HG02938 (cell line): ENCODE data around the gene TOP2B.

Source experiments
- ATAC-seq: cut with Tn5 transposase; IDR thresholded peaks from one replicate; pipeline ENCODE4 v1.9.1; 2021; ENCODE audit warnings: mild to moderate bottlenecking, moderate library complexity; ENCODE audit not compliant: unreplicated experiment

TOP2B gene

GRCh38 chr3:25673738-25674298 is 9.1 kb upstream of the TOP2B start:
- no peak for ATAC-seq

- peak; percentile 25 for ATAC-seq
Observed at GRCh38 chr3:25665315-25666280, 891 bp upstream of the TOP2B start.

GRCh38 chr3:25663869-25664811 is 567 bp downstream of the TOP2B start:
- peak; percentile 29 for ATAC-seq

- peak; percentile 24 for ATAC-seq
Observed at GRCh38 chr3:25663347-25663868, 1.3 kb downstream of the TOP2B start.

- no peak for ATAC-seq
Observed at GRCh38 chr3:25662736-25663320, 1.9 kb downstream of the TOP2B start.

GRCh38 chr3:25661694-25662437 is 2.8 kb downstream of the TOP2B start:
- ATAC-seq = no peak

- no peak for ATAC-seq
Observed at GRCh38 chr3:25658836-25659235, 5.9 kb downstream of the TOP2B start.

- ATAC-seq = no peak
Observed at GRCh38 chr3:25657293-25657692, 7.4 kb downstream of the TOP2B start.

GRCh38 chr3:25655659-25656058 is 9.0 kb downstream of the TOP2B start:
- no peak for ATAC-seq

- ATAC-seq = no peak
Observed at GRCh38 chr3:25654576-25654975, 10.1 kb downstream of the TOP2B start.

- no peak for ATAC-seq
Observed at GRCh38 chr3:25653322-25653721, 11.4 kb downstream of the TOP2B start.

GRCh38 chr3:25652921-25653320 is 11.8 kb downstream of the TOP2B start:
- no peak for ATAC-seq

GRCh38 chr3:25648925-25649830 is 15.5 kb downstream of the TOP2B start:
- no peak for ATAC-seq

GRCh38 chr3:25648107-25648535 is 16.6 kb downstream of the TOP2B start:
- ATAC-seq = peak; percentile 96

GRCh38 chr3:25635038-25635437 is 29.7 kb downstream of the TOP2B start:
- ATAC-seq = no peak

- ATAC-seq = no peak
Observed at GRCh38 chr3:25633919-25634318, 30.8 kb downstream of the TOP2B start.

- ATAC-seq = no peak
Observed at GRCh38 chr3:25631989-25632388, 32.7 kb downstream of the TOP2B start.

GRCh38 chr3:25621087-25621486 is 43.6 kb downstream of the TOP2B start:
- ATAC-seq = no peak

- no peak for ATAC-seq
Observed at GRCh38 chr3:25620493-25620892, 44.2 kb downstream of the TOP2B start.
